ENCODE measurements around the gene VWC2. TPM values are rescaled to one million over a fixed set of nuclear protein-coding genes. Genes with fewer than 3 reads are reported as not detected.

Gene VWC2
- total and polyA plus RNA-seq, 2 donors (not counting 1 experiment from before 2014, with no cell fraction given), result not detected

DNA sequence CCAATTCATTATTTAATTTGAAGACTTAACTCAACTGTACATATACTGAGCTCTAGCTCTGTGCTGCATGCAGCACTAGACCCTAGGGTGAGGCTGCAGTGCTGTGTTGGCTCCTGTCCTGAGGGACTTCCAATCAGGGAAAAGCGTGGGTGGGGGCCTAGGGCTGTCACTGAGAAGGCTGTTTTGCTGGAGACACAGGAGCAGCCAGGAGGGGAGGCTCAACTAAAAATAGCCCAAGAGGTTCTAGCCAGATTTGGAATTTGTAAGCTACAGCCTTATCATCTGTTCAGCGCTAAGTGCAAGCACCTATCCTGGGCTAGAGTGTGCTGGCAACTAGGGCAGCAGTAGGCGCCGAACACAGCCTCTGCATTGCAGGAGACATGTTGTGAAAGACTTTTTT lies 121.1 kb downstream of the VWC2 start:
- TF ChIP-seq EZH2 (IDR thresholded peaks at IDR 0.05; ENCODE audit: borderline replicate concordance, insufficient read depth, low read depth, low read length, poor library complexity, severe bottlenecking), result no peak
- TF ChIP-seq, protein P1, sequence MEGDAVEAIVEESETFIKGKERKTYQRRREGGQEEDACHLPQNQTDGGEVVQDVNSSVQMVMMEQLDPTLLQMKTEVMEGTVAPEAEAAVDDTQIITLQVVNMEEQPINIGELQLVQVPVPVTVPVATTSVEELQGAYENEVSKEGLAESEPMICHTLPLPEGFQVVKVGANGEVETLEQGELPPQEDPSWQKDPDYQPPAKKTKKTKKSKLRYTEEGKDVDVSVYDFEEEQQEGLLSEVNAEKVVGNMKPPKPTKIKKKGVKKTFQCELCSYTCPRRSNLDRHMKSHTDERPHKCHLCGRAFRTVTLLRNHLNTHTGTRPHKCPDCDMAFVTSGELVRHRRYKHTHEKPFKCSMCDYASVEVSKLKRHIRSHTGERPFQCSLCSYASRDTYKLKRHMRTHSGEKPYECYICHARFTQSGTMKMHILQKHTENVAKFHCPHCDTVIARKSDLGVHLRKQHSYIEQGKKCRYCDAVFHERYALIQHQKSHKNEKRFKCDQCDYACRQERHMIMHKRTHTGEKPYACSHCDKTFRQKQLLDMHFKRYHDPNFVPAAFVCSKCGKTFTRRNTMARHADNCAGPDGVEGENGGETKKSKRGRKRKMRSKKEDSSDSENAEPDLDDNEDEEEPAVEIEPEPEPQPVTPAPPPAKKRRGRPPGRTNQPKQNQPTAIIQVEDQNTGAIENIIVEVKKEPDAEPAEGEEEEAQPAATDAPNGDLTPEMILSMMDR (IDR thresholded peaks at IDR 0.05), result no peak
- Histone ChIP-seq H3K27me3 (replicated peaks in 1 of 4; ENCODE audit: control extremely low read depth in 1 of 4, control insufficient read depth in 3 of 4, insufficient read depth in 4 of 4, low read length in 3 of 4) (no peaks in the 10 kb centered on the region), H4K20me1 (ENCODE audit: control insufficient read depth, insufficient read depth, low read length, poor library complexity, severe bottlenecking) (no peaks in the 10 kb centered on the region), H3K4me3 (ENCODE audit: control extremely low read depth in 1 of 5, extremely low read depth in 1 of 5, insufficient read depth in 1 of 5, low read depth in 2 of 5, low read length in 4 of 5) (no peak overlapping the region), H3K4me1 (ENCODE audit: control insufficient read depth in 2 of 2, insufficient read depth in 2 of 2, low read length in 2 of 2) (no peaks in the 10 kb centered on the region), H3K27ac (ENCODE audit: low read length in 2 of 2) (no peak overlapping the region), H3K9ac (ENCODE audit: low read length) (no peak overlapping the region), H3K36me3 (replicated peaks in 1 of 2; ENCODE audit: control extremely low read depth in 1 of 2, control insufficient read depth in 1 of 2, extremely low read depth in 1 of 2, insufficient read depth in 2 of 2, low read length in 1 of 2) (no peaks in the 10 kb centered on the region), H3K79me2 (ENCODE audit: control insufficient read depth, insufficient read depth, low read length) (no peaks in the 10 kb centered on the region), H2AFZ (ENCODE audit: insufficient read depth, low read depth, low read length, poor library complexity, severe bottlenecking) (no peak overlapping the region), H3K9me3 (ENCODE audit: control extremely low read depth in 1 of 3, control insufficient read depth in 2 of 3, insufficient read depth in 1 of 3, low read length in 2 of 3) (no peaks in the 10 kb centered on the region), H3K4me2 (replicated peaks; ENCODE audit: low read depth, low read length, poor library complexity, severe bottlenecking) (no peak overlapping the region)
- ATAC-seq (ENCODE audit: low read depth), result no peak
- H3K4me1 Mint-ChIP-seq, result no peaks in the 10 kb centered on the region
- no peak for DNase-seq
- H3K27ac Mint-ChIP-seq, result no peak overlapping the region
- ChIA-PET CTCF (no interaction called here), POLR2A (no interaction called here)
- no peak overlapping the region for H3K4me3 Mint-ChIP-seq
- H3K9me3 Mint-ChIP-seq (ENCODE audit: insufficient read depth), result peaks cover 2% of the 10 kb centered on the region
- intact Hi-C loops (cut with micrococcal nuclease), result no loop called here
- H3K27me3 Mint-ChIP-seq, result no peaks in the 10 kb centered on the region
- 79% methylated on average over 2 of the region's 4 CpGs for WGBS (ENCODE audit: insufficient coverage)

DNA sequence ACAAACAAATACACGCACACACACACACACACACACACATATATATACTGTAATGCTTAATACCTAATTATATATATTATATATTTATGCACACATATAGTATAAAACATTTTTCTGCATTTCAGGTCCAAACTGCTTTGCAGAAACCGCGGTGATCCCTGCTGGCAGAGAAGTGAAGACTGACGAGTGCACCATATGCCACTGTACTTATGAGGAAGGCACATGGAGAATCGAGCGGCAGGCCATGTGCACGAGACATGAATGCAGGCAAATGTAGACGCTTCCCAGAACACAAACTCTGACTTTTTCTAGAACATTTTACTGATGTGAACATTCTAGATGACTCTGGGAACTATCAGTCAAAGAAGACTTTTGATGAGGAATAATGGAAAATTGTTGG lies 138.5 kb downstream of the VWC2 start:
- no peak overlapping the region for H3K9ac ChIP-seq (ENCODE audit: low read length)
- H3K36me3 ChIP-seq (replicated peaks in 1 of 2; ENCODE audit: control extremely low read depth in 1 of 2, control insufficient read depth in 1 of 2, extremely low read depth in 1 of 2, insufficient read depth in 2 of 2, low read length in 1 of 2), result no peaks in the 10 kb centered on the region
- CTCF ChIA-PET, result no interaction called here

More for the DNA sequence above, 138.5 kb downstream of the VWC2 start:
- no peak overlapping the region for H3K4me2 ChIP-seq (replicated peaks; ENCODE audit: low read depth, low read length, poor library complexity, severe bottlenecking)
- H3K9me3 Mint-ChIP-seq (ENCODE audit: insufficient read depth), result peaks cover 7% of the 10 kb centered on the region
- peaks cover 0 to 5% (median 0%) of the 10 kb centered on the region in 3 donors for H3K9me3 ChIP-seq (ENCODE audit: control extremely low read depth in 1 of 3, control insufficient read depth in 2 of 3, insufficient read depth in 1 of 3, low read length in 2 of 3)
- no peaks in the 10 kb centered on the region for H4K20me1 ChIP-seq (ENCODE audit: control insufficient read depth, insufficient read depth, low read length, poor library complexity, severe bottlenecking)
- no peak overlapping the region for H3K27ac Mint-ChIP-seq
- no peaks in the 10 kb centered on the region for H3K4me1 ChIP-seq (ENCODE audit: control insufficient read depth in 2 of 2, insufficient read depth in 2 of 2, low read length in 2 of 2)
- no peak for TF ChIP-seq EZH2 (IDR thresholded peaks at IDR 0.05; ENCODE audit: borderline replicate concordance, insufficient read depth, low read depth, low read length, poor library complexity, severe bottlenecking)
- intact Hi-C loops (cut with micrococcal nuclease), result no loop called here
- ATAC-seq (ENCODE audit: low read depth), result no peak
- no peaks in the 10 kb centered on the region for H3K4me1 Mint-ChIP-seq
- H3K79me2 ChIP-seq (ENCODE audit: control insufficient read depth, insufficient read depth, low read length), result no peaks in the 10 kb centered on the region
- no peak for DNase-seq
- H3K4me3 Mint-ChIP-seq, result no peak overlapping the region
- no peaks in the 10 kb centered on the region for H3K27me3 Mint-ChIP-seq
- 97% methylated on average over 3 of the region's 8 CpGs for WGBS (ENCODE audit: insufficient coverage)
- H2AFZ ChIP-seq (ENCODE audit: insufficient read depth, low read depth, low read length, poor library complexity, severe bottlenecking), result no peak overlapping the region
- POLR2A ChIA-PET, result no interaction called here
- no peak overlapping the region for H3K27ac ChIP-seq (ENCODE audit: low read length in 2 of 2)
- no peak overlapping the region for H3K4me3 ChIP-seq (ENCODE audit: control extremely low read depth in 1 of 5, extremely low read depth in 1 of 5, insufficient read depth in 1 of 5, low read depth in 2 of 5, low read length in 4 of 5)
- H3K27me3 ChIP-seq (replicated peaks in 1 of 4; ENCODE audit: control extremely low read depth in 1 of 4, control insufficient read depth in 3 of 4, insufficient read depth in 4 of 4, low read length in 3 of 4), result no peaks in the 10 kb centered on the region
